GM23248 (cell line): ENCODE data around the gene MAPK6.

Source experiments
- EZH2 ChIP-seq: fragments of 200-600 bp; sonication (generic); IDR thresholded peaks from 2 replicates; pipeline ENCODE4 v1.6.1; 2018; ENCODE audit warnings: antibody characterized with exemption, mild to moderate bottlenecking; ENCODE audit not compliant: insufficient read depth, poor library complexity, severe bottlenecking
- EZH2phosphoT487 ChIP-seq: fragments of 200-600 bp; sonication (generic); IDR thresholded peaks from 2 replicates; pipeline ENCODE4 v1.6.1; 2018; ENCODE audit warnings: antibody characterized with exemption, moderate library complexity, mild to moderate bottlenecking, low read depth; ENCODE audit not compliant: insufficient read depth

GRCh38 chr15:52008698-52009434 is 10.2 kb upstream of the MAPK6 start:
- TF ChIP-seq EZH2 (no peak), EZH2phosphoT487 (no peak)
